ENCODE data around the gene ALKBH8.
"Not testable (repeated sequence)": the region's sequence is repeated elsewhere in the genome, so short reads cannot be mapped to it uniquely, and the experiment has no call there.

ALKBH8 gene

GRCh38 chr11:107576497-107577345, 11.2 kb upstream of the ALKBH8 start:
- peak; percentile 57 for DNase-seq

DNA sequence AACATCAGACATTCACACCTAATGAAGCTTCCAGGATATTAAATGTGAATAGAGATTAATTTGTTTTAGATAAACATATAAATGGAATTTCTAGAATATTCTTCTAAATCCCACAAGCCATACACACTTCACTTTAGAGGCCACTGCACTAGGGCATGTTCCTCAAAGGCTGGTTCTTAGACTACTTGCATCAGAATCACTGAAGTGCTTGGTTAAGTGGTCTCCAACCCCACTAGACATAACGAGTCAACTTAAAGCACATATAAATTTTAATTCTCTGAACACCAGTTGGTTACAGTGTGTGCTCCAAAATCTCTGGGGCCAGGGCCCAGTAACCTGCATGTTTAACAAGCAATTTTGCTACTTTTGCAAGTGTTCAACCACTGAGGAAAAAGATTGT, 7.9 kb upstream of the ALKBH8 start:
- no peak for DNase-seq

DNA sequence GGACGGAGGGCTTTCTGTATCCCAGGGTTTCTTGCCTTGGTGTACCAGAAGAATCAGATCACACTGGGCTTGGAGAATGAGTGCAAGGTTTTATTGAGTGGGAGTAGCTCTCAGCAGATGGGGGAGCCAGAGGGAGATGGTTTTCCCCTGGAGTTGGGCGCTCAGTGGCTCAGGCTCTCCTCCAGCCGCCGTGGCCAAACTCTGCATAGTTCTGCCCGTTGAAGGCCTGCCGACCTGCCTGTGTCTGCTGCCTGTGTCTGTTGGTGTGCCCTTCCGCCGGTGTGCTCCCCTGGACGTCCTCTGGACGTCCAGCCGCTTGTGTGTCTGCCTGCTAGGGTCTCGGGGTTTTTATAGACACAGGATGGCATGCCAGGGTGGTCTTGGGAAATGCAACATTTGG, 4.5 kb upstream of the ALKBH8 start:
- DNase-seq: no peak

- no peak for DNase-seq
Observed at GRCh38 chr11:107567739-107568335, 2.3 kb upstream of the ALKBH8 start.

- no peak for DNase-seq
Observed at GRCh38 chr11:107566569-107566968, 1.0 kb upstream of the ALKBH8 start.

- DNase-seq: not testable (repeated sequence)
Observed at GRCh38 chr11:107565955-107566501, 493 bp upstream of the ALKBH8 start.

DNA sequence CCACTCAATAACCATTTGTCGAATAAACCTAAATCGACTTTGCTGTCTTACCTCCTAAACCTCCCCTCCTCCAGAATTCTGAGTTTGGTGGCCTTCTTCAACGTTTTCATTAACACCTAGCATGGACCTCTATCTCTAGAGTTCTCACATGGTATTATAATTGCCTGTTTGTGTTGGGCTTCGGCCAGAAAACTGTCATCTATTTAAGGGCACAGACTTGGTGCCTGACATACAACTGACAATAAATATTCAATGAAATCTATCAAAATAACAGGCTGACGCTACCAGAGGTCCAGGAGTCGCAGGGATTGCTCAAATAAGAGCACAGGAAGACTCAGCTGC, 687 bp downstream of the ALKBH8 start:
- DNase-seq: no peak

GRCh38 chr11:107563702-107564101, 1.8 kb downstream of the ALKBH8 start:
- peak; percentile 15 for DNase-seq

GRCh38 chr11:107562647-107563208, 2.8 kb downstream of the ALKBH8 start:
- DNase-seq: no peak

GRCh38 chr11:107561688-107562087, 3.8 kb downstream of the ALKBH8 start:
- no peak for DNase-seq

GRCh38 chr11:107550304-107550703, 15.2 kb downstream of the ALKBH8 start:
- DNase-seq: no peak

DNA sequence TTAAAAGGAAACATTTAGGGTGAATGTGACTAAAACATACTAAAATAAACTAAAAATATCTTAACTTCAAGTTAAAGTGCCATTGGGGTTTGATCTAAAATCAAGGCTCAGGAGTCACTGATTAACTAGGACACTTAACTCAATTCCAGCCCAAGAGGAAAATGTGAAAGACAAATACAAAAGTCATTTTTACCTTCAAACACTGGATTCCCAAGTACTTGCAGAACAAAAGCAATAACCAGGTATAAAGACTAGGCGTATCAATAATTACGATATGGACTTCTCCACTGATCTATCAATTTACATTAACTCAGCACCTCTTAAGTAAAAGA, 15.6 kb downstream of the ALKBH8 start:
- DNase-seq: no peak

- no peak for DNase-seq
Observed at GRCh38 chr11:107549253-107549953, 16.1 kb downstream of the ALKBH8 start.

DNA sequence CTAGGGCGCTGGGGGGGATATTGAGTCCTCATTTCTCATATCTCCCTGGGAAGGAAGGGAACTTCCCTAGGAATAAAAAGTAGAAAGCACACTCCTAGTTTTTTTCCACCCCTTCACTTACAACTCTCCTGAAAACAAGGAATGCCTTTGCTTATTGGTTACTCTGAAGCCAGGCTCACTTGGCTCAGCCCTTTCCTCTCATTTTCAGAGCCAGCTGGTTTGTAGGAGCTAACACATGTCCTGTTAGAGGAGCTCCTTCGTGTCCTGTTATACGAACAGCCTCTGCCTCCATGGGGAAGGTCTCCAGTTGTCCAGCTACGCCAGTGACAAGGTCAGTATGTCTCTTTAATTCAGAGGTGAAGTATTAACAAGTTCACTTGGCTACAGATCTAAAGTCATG, 17.6 kb downstream of the ALKBH8 start:
- DNase-seq: no peak

DNA sequence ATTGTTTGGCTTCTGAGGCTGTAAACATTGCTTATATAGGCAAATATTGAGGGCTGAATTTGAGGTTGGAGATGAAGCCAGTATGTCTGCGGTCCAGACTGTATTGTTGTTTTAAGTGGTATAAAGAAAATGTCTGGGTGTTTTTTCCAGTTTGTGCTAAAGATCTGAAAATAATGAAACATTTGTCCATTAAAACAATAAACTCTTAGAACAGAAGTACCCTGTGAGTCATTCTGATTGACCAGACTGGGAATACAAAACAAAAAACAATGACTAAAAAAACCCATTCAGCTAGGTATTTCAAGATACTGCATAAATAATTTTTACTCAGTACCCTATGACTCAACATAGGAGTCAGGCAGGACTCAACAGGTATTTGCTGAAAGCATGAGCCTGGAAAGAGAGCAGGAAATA, 20.4 kb downstream of the ALKBH8 start:
- no peak for DNase-seq

DNA sequence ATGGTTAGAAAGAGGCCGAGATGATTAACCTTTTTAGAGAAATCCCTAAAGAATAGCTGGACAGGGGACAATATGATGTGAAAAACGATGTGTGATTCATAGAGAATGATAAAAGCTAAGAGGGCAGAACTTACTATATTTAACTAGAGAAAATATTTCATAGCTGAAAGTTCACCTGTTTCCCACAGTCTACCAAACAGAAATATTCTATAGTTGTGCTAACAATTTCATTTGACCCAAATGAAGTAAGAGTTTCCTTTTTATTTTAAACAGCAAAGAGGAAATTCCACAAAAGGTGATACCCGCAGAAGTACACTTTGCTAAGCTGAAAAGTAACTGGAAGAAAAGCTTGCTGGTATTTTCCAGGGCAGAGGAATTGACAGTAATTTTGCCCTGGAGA, 26.7 kb downstream of the ALKBH8 start:
- DNase-seq: no peak

GRCh38 chr11:107538239-107538638, 27.3 kb downstream of the ALKBH8 start:
- DNase-seq: no peak

DNA sequence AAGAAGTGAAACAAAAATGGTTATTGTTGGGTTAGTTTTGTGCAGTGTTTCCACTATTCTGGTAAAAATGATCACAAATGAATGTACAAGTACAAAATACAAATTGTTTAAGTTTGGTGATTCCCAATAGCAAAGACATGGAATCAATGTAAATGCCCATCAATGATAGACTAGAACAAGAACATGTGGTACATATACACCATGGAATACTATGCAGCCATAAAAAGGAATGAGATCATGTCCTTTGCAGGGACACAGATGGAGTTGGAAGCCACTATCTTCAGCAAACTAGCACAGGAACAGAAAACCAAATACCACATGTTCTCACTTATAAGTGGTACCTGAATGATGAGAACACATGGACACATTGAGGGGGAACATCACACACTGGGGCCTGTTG, 28.4 kb downstream of the ALKBH8 start:
- not testable (repeated sequence) for DNase-seq

DNA sequence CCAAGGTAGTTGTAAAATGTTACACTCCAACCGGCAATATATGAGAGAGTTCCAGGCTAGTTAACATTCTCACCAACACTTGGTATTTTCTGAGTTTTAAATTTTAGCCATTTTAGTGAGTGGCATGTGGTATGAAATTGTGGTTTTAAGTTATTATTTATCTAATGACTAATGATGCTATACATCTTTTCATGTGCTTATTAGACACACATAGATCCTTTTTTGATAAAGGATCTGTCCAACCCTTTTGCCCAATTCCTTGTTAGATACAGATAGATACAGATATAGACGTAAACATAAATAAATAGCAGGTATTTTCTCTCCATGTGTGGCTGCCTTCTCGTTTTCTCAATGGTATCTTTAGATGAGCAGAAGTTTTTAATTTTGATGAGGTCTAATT, 39.3 kb downstream of the ALKBH8 start:
- DNase-seq: no peak

- DNase-seq: no peak
Observed at GRCh38 chr11:107508858-107509244, 56.7 kb downstream of the ALKBH8 start.

- DNase-seq: no peak
Observed at GRCh38 chr11:107508201-107508857, 57.2 kb downstream of the ALKBH8 start.

- DNase-seq: no peak
Observed at GRCh38 chr11:107505647-107506225, 59.8 kb downstream of the ALKBH8 start.

GRCh38 chr11:107504981-107505380, 60.6 kb downstream of the ALKBH8 start:
- no peak for DNase-seq

All from stimulated activated CD4-positive, alpha-beta T cell treated with anti-CD3 and anti-CD28 coated beads, Interleukin-4, amount 100 ng/mL, for 1 hour (primary cell).